ENCODE data around the gene GLCCI1. TPM values are rescaled to one million over a fixed set of nuclear protein-coding genes. Genes with fewer than 3 reads are reported as not detected.

GLCCI1 gene
- total and polyA plus RNA-seq, 10 of the 15 experiments (the other 5 are each of a cell fraction or from before 2014, with no cell fraction given): 12.6 to 92.0 (median 27.6) TPM

DNA sequence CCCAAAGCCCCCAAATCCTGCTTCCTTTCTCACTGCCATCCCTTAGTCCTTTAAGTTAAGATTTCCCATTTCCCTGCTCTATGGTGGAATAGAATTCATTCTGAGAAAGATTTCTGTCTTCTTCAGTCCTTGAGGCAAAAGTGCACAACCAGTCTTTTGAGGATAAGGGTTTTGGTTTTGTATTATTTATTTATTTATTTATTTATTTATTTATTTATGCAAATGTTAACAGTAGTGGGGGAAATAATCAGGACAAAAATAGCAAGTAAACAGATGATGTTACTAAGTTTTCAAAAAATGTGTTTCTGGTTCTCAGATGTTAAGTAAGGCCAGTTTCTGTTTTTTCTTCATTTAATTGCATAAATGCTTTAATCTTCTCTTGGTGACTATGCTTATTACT is 84.2 kb downstream of the GLCCI1 start (continued):
- no peak for TF ChIP-seq EZH2 (IDR thresholded peaks at IDR 0.05; ENCODE audit: borderline replicate concordance, control insufficient read depth, low read depth, low read length)

DNA sequence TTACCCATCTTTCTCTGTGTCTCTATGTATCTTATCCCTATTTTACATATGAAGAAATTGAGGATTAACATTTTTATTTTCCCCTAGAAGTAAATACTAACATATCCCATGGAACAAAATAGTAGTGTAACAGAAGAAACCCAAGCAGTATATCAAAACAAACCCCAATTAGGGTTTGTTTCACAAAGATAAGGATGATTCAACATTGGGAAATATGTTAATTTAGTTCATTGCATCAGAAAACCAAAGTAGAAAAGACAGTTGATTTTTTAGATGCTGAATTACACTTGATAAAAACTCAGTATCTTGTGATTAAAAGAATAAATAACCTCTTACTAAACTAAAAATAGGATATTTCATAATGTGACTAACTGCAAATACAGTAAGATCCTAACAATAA is 87.8 kb downstream of the GLCCI1 start:
- Histone ChIP-seq H2AFZ (ENCODE audit: control insufficient read depth, low read depth, low read length) (no peak overlapping the region), H3K4me2 (ENCODE audit: control insufficient read depth, insufficient read depth) (no peak overlapping the region), H3K4me3 (no peak overlapping the region), H3K27me3 (replicated peaks in 1 of 2; ENCODE audit: control insufficient read depth in 2 of 2, insufficient read depth in 2 of 2, low read length in 1 of 2) (no peaks in the 10 kb centered on the region), H3K9me3 (replicated peaks; ENCODE audit: control insufficient read depth, insufficient read depth, low read length) (no peaks in the 10 kb centered on the region; the same call in 2 of the 3 replicates), H3K36me3 (ENCODE audit: control insufficient read depth in 2 of 2, insufficient read depth in 2 of 2, low read length in 1 of 2) (peaks cover 4 to 31% of the 10 kb centered on the region in 2 experiments), H4K20me1 (ENCODE audit: control insufficient read depth, insufficient read depth) (no peaks in the 10 kb centered on the region), H3K79me2 (ENCODE audit: control insufficient read depth, insufficient read depth, low read length) (no peaks in the 10 kb centered on the region), H3K27ac (ENCODE audit: control insufficient read depth, insufficient read depth) (no peak overlapping the region), H3K4me1 (ENCODE audit: control insufficient read depth, insufficient read depth, low read length) (no peaks in the 10 kb centered on the region), H3K9ac (ENCODE audit: control insufficient read depth, insufficient read depth, low read length) (no peak overlapping the region)
- ChIA-PET POLR2A (no interaction called here), SMC1A (ENCODE audit: uncharacterized antibody, unreplicated experiment) (no interaction called here), RAD21 (ENCODE audit: unreplicated experiment) (interaction anchor here (2.0 kb wide), 1 partner anchor 69 kb away, joined by 4 read pairs; no protein-coding TSS in a partner anchor), CTCF (no interaction called here)
- FAIRE-seq (no peak), ATAC-seq (no peak), DNase-seq (ENCODE audit: low read depth, low spot score) (no peak)
- in situ Hi-C loops (cut with MboI) (no loop called here), intact Hi-C loops (cut with micrococcal nuclease; ENCODE audit: unreplicated experiment) (no loop called here)
- TF ChIP-seq, protein P1, sequence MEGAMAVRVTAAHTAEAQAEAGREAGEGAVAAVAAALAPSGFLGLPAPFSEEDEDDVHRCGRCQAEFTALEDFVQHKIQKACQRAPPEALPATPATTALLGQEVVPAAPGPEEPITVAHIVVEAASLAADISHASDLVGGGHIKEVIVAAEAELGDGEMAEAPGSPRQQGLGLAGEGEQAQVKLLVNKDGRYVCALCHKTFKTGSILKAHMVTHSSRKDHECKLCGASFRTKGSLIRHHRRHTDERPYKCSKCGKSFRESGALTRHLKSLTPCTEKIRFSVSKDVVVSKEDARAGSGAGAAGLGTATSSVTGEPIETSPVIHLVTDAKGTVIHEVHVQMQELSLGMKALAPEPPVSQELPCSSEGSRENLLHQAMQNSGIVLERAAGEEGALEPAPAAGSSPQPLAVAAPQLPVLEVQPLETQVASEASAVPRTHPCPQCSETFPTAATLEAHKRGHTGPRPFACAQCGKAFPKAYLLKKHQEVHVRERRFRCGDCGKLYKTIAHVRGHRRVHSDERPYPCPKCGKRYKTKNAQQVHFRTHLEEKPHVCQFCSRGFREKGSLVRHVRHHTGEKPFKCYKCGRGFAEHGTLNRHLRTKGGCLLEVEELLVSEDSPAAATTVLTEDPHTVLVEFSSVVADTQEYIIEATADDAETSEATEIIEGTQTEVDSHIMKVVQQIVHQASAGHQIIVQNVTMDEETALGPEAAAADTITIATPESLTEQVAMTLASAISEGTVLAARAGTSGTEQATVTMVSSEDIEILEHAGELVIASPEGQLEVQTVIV (IDR thresholded peaks at IDR 0.05; ENCODE audit: borderline replicate concordance, partially characterized antibody): no peak
- TF ChIP-seq ZBED1 (IDR thresholded peaks at IDR 0.05; ENCODE audit: borderline replicate concordance) (no peak), RELA (IDR thresholded peaks at IDR 0.05; ENCODE audit: borderline replicate concordance, partially characterized antibody) (no peak)
- TF ChIP-seq, protein P2, sequence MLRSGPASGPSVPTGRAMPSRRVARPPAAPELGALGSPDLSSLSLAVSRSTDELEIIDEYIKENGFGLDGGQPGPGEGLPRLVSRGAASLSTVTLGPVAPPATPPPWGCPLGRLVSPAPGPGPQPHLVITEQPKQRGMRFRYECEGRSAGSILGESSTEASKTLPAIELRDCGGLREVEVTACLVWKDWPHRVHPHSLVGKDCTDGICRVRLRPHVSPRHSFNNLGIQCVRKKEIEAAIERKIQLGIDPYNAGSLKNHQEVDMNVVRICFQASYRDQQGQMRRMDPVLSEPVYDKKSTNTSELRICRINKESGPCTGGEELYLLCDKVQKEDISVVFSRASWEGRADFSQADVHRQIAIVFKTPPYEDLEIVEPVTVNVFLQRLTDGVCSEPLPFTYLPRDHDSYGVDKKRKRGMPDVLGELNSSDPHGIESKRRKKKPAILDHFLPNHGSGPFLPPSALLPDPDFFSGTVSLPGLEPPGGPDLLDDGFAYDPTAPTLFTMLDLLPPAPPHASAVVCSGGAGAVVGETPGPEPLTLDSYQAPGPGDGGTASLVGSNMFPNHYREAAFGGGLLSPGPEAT (IDR thresholded peaks at IDR 0.05; ENCODE audit: low read depth): no peak
- TF ChIP-seq, protein P3, sequence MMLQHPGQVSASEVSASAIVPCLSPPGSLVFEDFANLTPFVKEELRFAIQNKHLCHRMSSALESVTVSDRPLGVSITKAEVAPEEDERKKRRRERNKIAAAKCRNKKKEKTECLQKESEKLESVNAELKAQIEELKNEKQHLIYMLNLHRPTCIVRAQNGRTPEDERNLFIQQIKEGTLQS (IDR thresholded peaks at IDR 0.05; ENCODE audit: borderline replicate concordance, extremely low read depth, low read depth, low read length): no peak
- BruUV-seq (replicated peaks): no TSS peak
